HG03095 (cell line): Measurements from ENCODE around the gene CCDC124.

Source experiments
- ATAC-seq: cut with Tn5 transposase; IDR thresholded peaks from one replicate; pipeline ENCODE4 v1.9.1; 2021; ENCODE audit warnings: moderate library complexity; ENCODE audit not compliant: unreplicated experiment

Gene CCDC124

GRCh38 chr19:17933414-17934129 lies 757 bp downstream of the CCDC124 start:
- ATAC-seq: no peak

- no peak for ATAC-seq
Observed at GRCh38 chr19:17936379-17936778, 3.6 kb downstream of the CCDC124 start.

- no peak for ATAC-seq
Observed at GRCh38 chr19:17937371-17937900, 4.6 kb downstream of the CCDC124 start.

GRCh38 chr19:17938092-17938845 lies 5.5 kb downstream of the CCDC124 start:
- ATAC-seq: no peak

GRCh38 chr19:17942181-17942580 lies 9.4 kb downstream of the CCDC124 start:
- no peak for ATAC-seq

GRCh38 chr19:17942582-17943273 lies 9.9 kb downstream of the CCDC124 start:
- no peak for ATAC-seq

- no peak for ATAC-seq
Observed at GRCh38 chr19:17943274-17944221, 10.7 kb downstream of the CCDC124 start.

- no peak for ATAC-seq
Observed at GRCh38 chr19:17944301-17944700, 11.5 kb downstream of the CCDC124 start.

- no peak for ATAC-seq
Observed at GRCh38 chr19:17946965-17947784, 14.4 kb downstream of the CCDC124 start.

GRCh38 chr19:17947815-17948513 lies 15.1 kb downstream of the CCDC124 start:
- no peak for ATAC-seq

- no peak for ATAC-seq
Observed at GRCh38 chr19:17948514-17948900, 15.7 kb downstream of the CCDC124 start.

GRCh38 chr19:17948931-17949930 lies 16.4 kb downstream of the CCDC124 start:
- ATAC-seq: no peak

- ATAC-seq: no peak
Observed at GRCh38 chr19:17949956-17950309, 17.1 kb downstream of the CCDC124 start.

- ATAC-seq: no peak
Observed at GRCh38 chr19:17950310-17951156, 17.7 kb downstream of the CCDC124 start.

- ATAC-seq: no peak
Observed at GRCh38 chr19:17951157-17951989, 18.6 kb downstream of the CCDC124 start.
